Lower leg skin (tissue), 3 donors: Measurements from ENCODE around the gene CDYL2.

Experiments used
- POLR2A ChIP-seq, 2 donors: fragments of 450-650 bp; IDR thresholded peaks; one replicate each; pipeline ENCODE4 v1.6.1; 2016 to 2017; ENCODE audit warnings: antibody characterized with exemption in 2 of 2, mild to moderate bottlenecking in 1 of 2, moderate library complexity in 1 of 2
- TF ChIP-seq, protein P1 (sequence below), 3 donors: fragments of 450-650 bp; IDR thresholded peaks; one replicate each; pipeline ENCODE4 v1.5.1; 2016; ENCODE audit warnings: antibody characterized with exemption in 3 of 3, mild to moderate bottlenecking in 3 of 3, moderate library complexity in 2 of 3

GRCh38 chr16:80776856-80777255 is 27.5 kb downstream of the CDYL2 start:
- TF ChIP-seq POLR2A (IDR thresholded peaks at IDR 0.05): no peak
- TF ChIP-seq, protein P1, sequence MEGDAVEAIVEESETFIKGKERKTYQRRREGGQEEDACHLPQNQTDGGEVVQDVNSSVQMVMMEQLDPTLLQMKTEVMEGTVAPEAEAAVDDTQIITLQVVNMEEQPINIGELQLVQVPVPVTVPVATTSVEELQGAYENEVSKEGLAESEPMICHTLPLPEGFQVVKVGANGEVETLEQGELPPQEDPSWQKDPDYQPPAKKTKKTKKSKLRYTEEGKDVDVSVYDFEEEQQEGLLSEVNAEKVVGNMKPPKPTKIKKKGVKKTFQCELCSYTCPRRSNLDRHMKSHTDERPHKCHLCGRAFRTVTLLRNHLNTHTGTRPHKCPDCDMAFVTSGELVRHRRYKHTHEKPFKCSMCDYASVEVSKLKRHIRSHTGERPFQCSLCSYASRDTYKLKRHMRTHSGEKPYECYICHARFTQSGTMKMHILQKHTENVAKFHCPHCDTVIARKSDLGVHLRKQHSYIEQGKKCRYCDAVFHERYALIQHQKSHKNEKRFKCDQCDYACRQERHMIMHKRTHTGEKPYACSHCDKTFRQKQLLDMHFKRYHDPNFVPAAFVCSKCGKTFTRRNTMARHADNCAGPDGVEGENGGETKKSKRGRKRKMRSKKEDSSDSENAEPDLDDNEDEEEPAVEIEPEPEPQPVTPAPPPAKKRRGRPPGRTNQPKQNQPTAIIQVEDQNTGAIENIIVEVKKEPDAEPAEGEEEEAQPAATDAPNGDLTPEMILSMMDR (IDR thresholded peaks at IDR 0.05): no peak
